Mesendoderm (in vitro differentiated cells): Measurements from ENCODE around the gene IFRD1.
"Not testable (repeated sequence)": the region's sequence is repeated elsewhere in the genome, so short reads cannot be mapped to it uniquely, and the experiment has no call there.

Source experiments
- DNase-seq: peaks from one replicate; pipeline ENCODE4 v3.0.0; 2013
- H2AK5ac ChIP-seq: 2 replicates; pipeline ENCODE4 v1.6.1; 2013; ENCODE audit warnings: low read length, inconsistent platforms
- H2BK120ac ChIP-seq: 2 replicates; pipeline ENCODE4 v1.6.1; 2013; ENCODE audit warnings: low read depth, mild to moderate bottlenecking, low read length, moderate library complexity, mixed read lengths
- H2BK15ac ChIP-seq: replicated peaks from 2 replicates; pipeline ENCODE4 v1.6.1; 2013; ENCODE audit warnings: low read depth, mild to moderate bottlenecking, moderate library complexity
- H2BK5ac ChIP-seq: 2 replicates; pipeline ENCODE4 v1.6.1; 2013; ENCODE audit warnings: low read length, inconsistent platforms
- H3K18ac ChIP-seq: 2 replicates; pipeline ENCODE4 v1.6.1; 2013; ENCODE audit warnings: mild to moderate bottlenecking, low read length, mixed read lengths
- H3K23ac ChIP-seq: one replicate; pipeline ENCODE4 v1.6.1; 2013; ENCODE audit warnings: low read length
- H3K27ac ChIP-seq: 2 replicates; pipeline ENCODE4 v1.5.1; 2013; ENCODE audit warnings: low read depth, mild to moderate bottlenecking, inconsistent platforms, low read length, moderate library complexity
- H3K27me3 ChIP-seq: 2 replicates; pipeline ENCODE4 v1.6.1; 2013; ENCODE audit warnings: low read length, control low read depth, mild to moderate bottlenecking, inconsistent platforms; ENCODE audit not compliant: insufficient read depth, poor library complexity
- H3K36me3 ChIP-seq: 2 replicates; pipeline ENCODE4 v1.6.1; 2013; ENCODE audit warnings: low read length, inconsistent platforms; ENCODE audit not compliant: control insufficient read depth, insufficient read depth
- H3K4ac ChIP-seq: one replicate; pipeline ENCODE4 v1.6.1; 2013; ENCODE audit warnings: low read depth, mild to moderate bottlenecking, low read length, moderate library complexity
- H3K4me1 ChIP-seq: 2 replicates; pipeline ENCODE4 v1.6.1; 2013; ENCODE audit warnings: low read depth, low read length, inconsistent platforms; ENCODE audit not compliant: control insufficient read depth
- H3K4me2 ChIP-seq: 2 replicates; pipeline ENCODE4 v1.6.1; 2013; ENCODE audit warnings: low read length
- H3K4me3 ChIP-seq: 2 replicates; pipeline ENCODE4 v1.5.1; 2013; ENCODE audit warnings: mild to moderate bottlenecking, low read length
- H3K56ac ChIP-seq: one replicate; pipeline ENCODE4 v1.6.1; 2013; ENCODE audit warnings: low read length
- H3K79me1 ChIP-seq: 2 replicates; pipeline ENCODE4 v1.6.1; 2013; ENCODE audit warnings: low read length, inconsistent platforms
- H3K79me2 ChIP-seq: 2 replicates; pipeline ENCODE4 v1.6.1; 2013; ENCODE audit warnings: mild to moderate bottlenecking, low read length; ENCODE audit not compliant: control insufficient read depth, insufficient read depth
- H3K9ac ChIP-seq: 2 replicates; pipeline ENCODE4 v1.6.1; 2013; ENCODE audit warnings: low read length, inconsistent platforms
- H4K5ac ChIP-seq: one replicate; pipeline ENCODE4 v1.6.1; 2013; ENCODE audit warnings: low read length
- H4K8ac ChIP-seq: one replicate; pipeline ENCODE4 v1.6.1; 2013; ENCODE audit warnings: low read depth, mild to moderate bottlenecking, control low read depth, low read length, moderate library complexity
- WGBS: extraction: QIAGEN DNeasy Blood & Tissue Kit; methylation state at CpG from one replicate; pipeline ENCODE4 v1.1.7; 2013; ENCODE audit warnings: low lambda C conversion rate, missing lambda C conversion rate; ENCODE audit not compliant: insufficient coverage; ENCODE audit errors: extremely low coverage; 5-methylcytosine and 5-hydroxymethylcytosine counted together

The IFRD1 gene

DNA sequence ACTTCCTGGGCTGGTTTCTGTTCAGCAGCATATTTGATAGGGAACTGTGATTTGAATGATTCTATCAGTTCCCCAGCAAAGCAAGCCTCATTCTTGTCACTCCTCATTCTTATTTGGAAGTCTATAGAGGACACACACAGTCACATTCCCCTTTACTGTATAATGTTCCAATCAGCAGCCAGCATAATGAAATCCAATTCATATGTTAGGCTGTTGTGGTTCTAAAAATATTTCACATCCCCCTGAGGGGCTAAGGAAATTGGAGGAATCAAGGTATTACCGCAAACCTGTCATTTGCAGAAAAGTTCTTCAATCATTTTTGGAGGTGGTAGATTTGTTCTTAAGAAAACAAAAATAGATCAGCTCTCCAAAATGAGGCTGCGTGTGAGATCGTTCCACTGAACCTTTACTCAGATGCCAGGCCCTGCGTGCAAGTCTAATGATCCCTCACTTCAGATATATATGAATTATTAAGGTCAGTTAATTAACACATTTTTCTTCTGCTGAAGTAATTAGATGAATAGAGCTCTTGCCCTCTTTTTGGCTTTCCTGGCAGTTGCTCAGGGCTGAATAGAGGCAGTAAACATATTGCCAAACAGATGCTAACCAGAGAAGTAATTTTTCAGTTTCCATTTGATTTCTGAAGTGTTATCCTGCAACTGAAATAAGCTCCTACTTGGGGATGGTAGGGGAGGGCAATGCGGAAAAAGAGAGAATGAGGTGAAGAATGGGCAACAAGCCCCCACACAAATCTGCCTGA, 62.4 kb downstream of the IFRD1 start:
- Histone ChIP-seq H3K27me3 (no peaks in the 10 kb centered on the region), H3K4me3 (no peak overlapping the region), H3K23ac (no peak overlapping the region), H3K4me1 (no peaks in the 10 kb centered on the region), H3K27ac (no peak overlapping the region), H3K36me3 (no peaks in the 10 kb centered on the region), H3K79me2 (no peaks in the 10 kb centered on the region), H3K18ac (no peak overlapping the region), H3K4me2 (no peak overlapping the region), H2BK120ac (no peak overlapping the region), H2BK15ac (no peak overlapping the region), H3K9ac (no peak overlapping the region), H4K5ac (no peak overlapping the region), H3K79me1 (no peaks in the 10 kb centered on the region), H3K4ac (no peak overlapping the region), H2BK5ac (no peak overlapping the region), H3K56ac (no peak overlapping the region), H2AK5ac (no peak overlapping the region), H4K8ac (no peak overlapping the region)
- no CpG with 5 or more reads among the region's 5 CpGs for WGBS
- DNase-seq = no peak

DNA sequence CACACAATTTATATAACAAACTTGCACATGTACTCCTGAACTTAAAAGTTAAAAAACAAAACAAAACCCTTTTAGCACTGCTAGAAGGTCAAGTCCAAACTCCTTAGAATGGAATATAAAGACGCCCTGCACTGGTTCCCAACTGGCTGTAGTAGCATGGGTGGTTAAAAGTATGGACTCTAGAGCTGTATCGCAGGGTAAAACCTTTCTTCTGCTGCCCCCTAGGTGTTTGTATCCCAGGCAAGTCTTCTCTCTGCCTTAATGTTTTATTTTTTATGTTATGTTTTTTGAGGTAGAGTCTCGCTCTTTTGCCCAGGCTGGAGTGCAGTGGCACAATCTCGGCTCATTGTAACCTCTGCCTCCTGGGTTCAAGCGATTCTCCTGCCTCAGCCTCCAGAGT, 65.7 kb downstream of the IFRD1 start:
- peak; percentile 13 for DNase-seq
- Histone ChIP-seq H2BK120ac (no peak overlapping the region), H3K36me3 (no peaks in the 10 kb centered on the region), H3K4ac (no peak overlapping the region), H4K5ac (no peak overlapping the region), H4K8ac (no peak overlapping the region), H3K27ac (no peak overlapping the region), H3K18ac (no peak overlapping the region), H3K27me3 (no peaks in the 10 kb centered on the region), H2AK5ac (no peak overlapping the region), H3K4me1 (no peaks in the 10 kb centered on the region), H2BK15ac (no peak overlapping the region), H3K9ac (no peak overlapping the region), H3K23ac (no peak overlapping the region), H3K79me2 (no peaks in the 10 kb centered on the region), H3K4me3 (no peak overlapping the region), H3K56ac (no peak overlapping the region), H3K79me1 (no peaks in the 10 kb centered on the region), H2BK5ac (no peak overlapping the region), H3K4me2 (no peak overlapping the region)
- WGBS = no CpG with 5 or more reads among the region's 5 CpGs

GRCh38 chr7:112516418-112516817, 66.2 kb downstream of the IFRD1 start:
- not testable (repeated sequence) for H2BK5ac ChIP-seq, H3K79me1 ChIP-seq, H3K4ac ChIP-seq, H3K56ac ChIP-seq, H3K9ac ChIP-seq, H2BK120ac ChIP-seq, H4K5ac ChIP-seq, H3K79me2 ChIP-seq, H4K8ac ChIP-seq, H3K36me3 ChIP-seq, H3K4me1 ChIP-seq, H2AK5ac ChIP-seq, H3K23ac ChIP-seq, H2BK15ac ChIP-seq, H3K18ac ChIP-seq, H3K27me3 ChIP-seq, H3K4me3 ChIP-seq, H3K4me2 ChIP-seq, H3K27ac ChIP-seq
- DNase-seq = peak; percentile 33
- no CpG with 5 or more reads among the region's 5 CpGs for WGBS

DNA sequence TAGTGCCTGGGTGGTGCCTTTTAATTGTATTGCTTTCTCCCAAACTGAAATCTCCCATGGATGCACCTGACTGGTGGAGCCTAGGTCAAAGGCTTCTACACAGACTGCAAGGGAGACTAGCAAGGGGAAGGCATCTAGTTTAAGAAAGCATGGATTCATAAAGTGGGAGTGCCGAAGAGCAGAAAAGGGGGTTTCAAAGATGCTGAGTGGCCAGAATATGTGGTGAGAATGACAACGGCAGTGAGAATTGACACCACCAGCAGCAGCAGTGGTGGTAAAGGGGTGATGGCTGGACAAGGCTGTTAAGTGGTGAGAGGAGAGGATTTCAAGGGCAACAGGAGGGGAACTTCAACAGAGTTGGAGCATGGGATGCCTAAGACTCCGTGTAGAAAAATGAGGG, 67.2 kb downstream of the IFRD1 start:
- no peak overlapping the region for H4K5ac ChIP-seq
- H3K4me1 ChIP-seq = no peaks in the 10 kb centered on the region
- H3K36me3 ChIP-seq = no peaks in the 10 kb centered on the region
- H3K79me2 ChIP-seq = no peaks in the 10 kb centered on the region
- no peak overlapping the region for H3K18ac ChIP-seq
- no peak overlapping the region for H3K4me2 ChIP-seq
- no peak overlapping the region for H2BK15ac ChIP-seq
- no peak overlapping the region for H2BK120ac ChIP-seq
- H3K27ac ChIP-seq = no peak overlapping the region
- H3K79me1 ChIP-seq = no peaks in the 10 kb centered on the region
- no peak overlapping the region for H3K23ac ChIP-seq
- H3K56ac ChIP-seq = no peak overlapping the region
- DNase-seq = no peak
- H3K4me3 ChIP-seq = no peak overlapping the region
- H3K27me3 ChIP-seq = no peaks in the 10 kb centered on the region
- no peak overlapping the region for H3K4ac ChIP-seq
- H2AK5ac ChIP-seq = no peak overlapping the region
- no peak overlapping the region for H3K9ac ChIP-seq
- H2BK5ac ChIP-seq = no peak overlapping the region
- WGBS = no CpG with 5 or more reads among the region's 3 CpGs
- H4K8ac ChIP-seq = no peak overlapping the region

DNA sequence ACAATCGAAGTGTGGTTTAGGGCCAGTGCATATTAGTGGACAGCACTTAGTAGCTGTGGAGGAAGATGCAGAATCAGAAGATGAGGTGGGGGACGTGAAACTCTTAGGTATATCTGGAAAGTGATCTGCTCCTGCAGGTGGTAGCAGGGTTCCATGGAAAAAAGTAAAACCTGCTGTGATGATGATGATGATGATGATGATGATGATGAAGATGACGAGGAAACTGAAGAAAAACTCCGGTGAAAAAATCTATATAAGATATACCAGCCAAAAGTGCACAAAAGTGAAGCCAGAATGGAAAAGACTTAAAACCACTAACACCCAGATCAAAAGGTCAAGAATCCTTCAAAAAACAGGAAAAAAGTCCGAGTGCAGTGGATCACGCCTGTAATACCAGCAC, 70.5 kb downstream of the IFRD1 start:
- Histone ChIP-seq H3K79me1 (no peaks in the 10 kb centered on the region), H3K4ac (no peak overlapping the region), H3K4me2 (no peak overlapping the region), H2AK5ac (no peak overlapping the region), H3K4me1 (no peaks in the 10 kb centered on the region), H2BK5ac (no peak overlapping the region), H2BK120ac (no peak overlapping the region), H3K56ac (no peak overlapping the region), H3K23ac (no peak overlapping the region), H3K27me3 (no peaks in the 10 kb centered on the region), H3K27ac (no peak overlapping the region), H3K18ac (no peak overlapping the region), H3K9ac (no peak overlapping the region), H3K79me2 (no peaks in the 10 kb centered on the region), H4K8ac (no peak overlapping the region), H4K5ac (no peak overlapping the region), H3K4me3 (no peak overlapping the region), H3K36me3 (no peaks in the 10 kb centered on the region), H2BK15ac (no peak overlapping the region)
- WGBS = no CpG with 5 or more reads among the region's 6 CpGs
- no peak for DNase-seq

DNA sequence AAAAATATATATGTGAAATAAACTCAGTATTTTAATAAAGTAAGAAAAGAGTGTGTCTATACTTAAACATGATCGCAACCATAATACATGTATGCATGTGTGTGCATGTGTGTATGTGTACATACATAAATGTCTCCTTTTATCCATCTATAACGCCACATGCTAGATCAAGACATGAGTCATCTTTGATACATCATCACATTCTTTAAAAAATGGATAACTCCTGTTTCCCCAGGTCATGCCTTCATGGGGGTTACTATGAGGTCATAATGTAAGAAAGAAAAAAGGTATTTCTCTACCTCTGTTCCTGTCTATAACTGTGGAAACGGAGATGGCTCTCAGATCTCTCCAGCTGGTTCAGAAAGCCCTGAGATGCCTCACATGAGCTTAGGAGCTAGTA, 71.7 kb downstream of the IFRD1 start:
- no CpG with 5 or more reads among the region's 3 CpGs for WGBS
- Histone ChIP-seq H3K56ac (no peak overlapping the region), H3K4me1 (no peaks in the 10 kb centered on the region), H3K4ac (no peak overlapping the region), H3K27ac (no peak overlapping the region), H3K36me3 (no peaks in the 10 kb centered on the region), H3K9ac (no peak overlapping the region), H3K79me2 (no peaks in the 10 kb centered on the region), H3K79me1 (no peaks in the 10 kb centered on the region), H3K4me2 (no peak overlapping the region), H2AK5ac (no peak overlapping the region), H3K23ac (no peak overlapping the region), H2BK5ac (no peak overlapping the region), H3K4me3 (no peak overlapping the region), H4K5ac (no peak overlapping the region), H3K18ac (no peak overlapping the region), H2BK15ac (no peak overlapping the region), H3K27me3 (no peaks in the 10 kb centered on the region), H4K8ac (no peak overlapping the region), H2BK120ac (no peak overlapping the region)
- DNase-seq = no peak
